Stomach (tissue), 4 donors: ENCODE results near the gene TRNP1.

Source experiments
- CTCF ChIP-seq, 7 experiments: fragments of 450-650 bp in 4 of 7; fragments of 200-600 bp in 3 of 7; sonication (generic) in 3 of 7; IDR thresholded peaks; one replicate each; pipeline ENCODE4 v1.5.1; 2016 to 2019; ENCODE audit warnings: antibody characterized with exemption in 7 of 7, control low read depth in 2 of 7, mild to moderate bottlenecking in 1 of 7
- POLR2A ChIP-seq, 4 donors: fragments of 450-650 bp; IDR thresholded peaks; one replicate each; pipeline ENCODE4 v1.6.1; 2016; ENCODE audit warnings: antibody characterized with exemption in 4 of 4, control low read depth in 2 of 4, mild to moderate bottlenecking in 1 of 4, moderate library complexity in 1 of 4
- POLR2AphosphoS5 ChIP-seq, 3 donors: sonication (generic); formaldehyde crosslinking; IDR thresholded peaks; one replicate each; pipeline ENCODE4 v1.6.1; 2016; ENCODE audit warnings: antibody characterized with exemption in 3 of 3

GRCh38 chr1:26976621-26977510 is 16.6 kb upstream of the TRNP1 start:
- TF ChIP-seq CTCF (IDR thresholded peaks at IDR 0.05) (no peak), POLR2A (IDR thresholded peaks at IDR 0.05) (no peak), POLR2AphosphoS5 (IDR thresholded peaks at IDR 0.05) (peak in 1 of 3 donors; percentile 82)
